Neural progenitor cell (in vitro differentiated cells): ENCODE results near the gene FRAT1.

Source experiments
- EZH2 ChIP-seq: fragments of 200-600 bp; sonication (generic); IDR thresholded peaks from 2 replicates; pipeline ENCODE4 v1.6.1; 2017; ENCODE audit warnings: antibody characterized with exemption, mild to moderate bottlenecking, moderate library complexity
- EZH2phosphoT487 ChIP-seq: fragments of 200-600 bp; sonication (generic); IDR thresholded peaks from 2 replicates; pipeline ENCODE4 v1.6.1; 2017; ENCODE audit warnings: antibody characterized with exemption
- TF ChIP-seq, protein P1 (sequence below): fragments of 200-600 bp; sonication (generic); IDR thresholded peaks from 2 replicates; pipeline ENCODE4 v1.5.1; 2017; ENCODE audit warnings: antibody characterized with exemption, mild to moderate bottlenecking

DNA sequence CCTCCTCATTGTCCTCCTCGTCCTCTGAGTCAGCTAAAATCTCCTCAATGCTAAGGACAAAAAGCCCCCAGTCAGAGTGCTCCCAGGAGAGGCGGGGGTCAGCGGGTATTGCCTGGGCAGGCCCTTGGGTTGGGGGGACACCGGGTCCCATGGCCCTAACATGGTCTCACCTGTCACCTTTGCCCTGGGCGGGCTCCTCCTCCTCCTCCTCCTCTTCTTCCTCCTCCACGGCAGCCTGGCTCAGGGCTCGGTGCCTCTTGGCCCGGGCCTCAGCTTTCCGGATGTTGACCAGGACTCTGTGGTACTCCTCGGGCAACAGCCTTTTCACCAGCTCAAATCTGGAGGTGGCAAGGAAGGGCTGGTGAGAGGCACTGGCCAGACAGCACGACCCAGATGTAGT lies 47.5 kb downstream of the FRAT1 start:
- TF ChIP-seq, protein P1, sequence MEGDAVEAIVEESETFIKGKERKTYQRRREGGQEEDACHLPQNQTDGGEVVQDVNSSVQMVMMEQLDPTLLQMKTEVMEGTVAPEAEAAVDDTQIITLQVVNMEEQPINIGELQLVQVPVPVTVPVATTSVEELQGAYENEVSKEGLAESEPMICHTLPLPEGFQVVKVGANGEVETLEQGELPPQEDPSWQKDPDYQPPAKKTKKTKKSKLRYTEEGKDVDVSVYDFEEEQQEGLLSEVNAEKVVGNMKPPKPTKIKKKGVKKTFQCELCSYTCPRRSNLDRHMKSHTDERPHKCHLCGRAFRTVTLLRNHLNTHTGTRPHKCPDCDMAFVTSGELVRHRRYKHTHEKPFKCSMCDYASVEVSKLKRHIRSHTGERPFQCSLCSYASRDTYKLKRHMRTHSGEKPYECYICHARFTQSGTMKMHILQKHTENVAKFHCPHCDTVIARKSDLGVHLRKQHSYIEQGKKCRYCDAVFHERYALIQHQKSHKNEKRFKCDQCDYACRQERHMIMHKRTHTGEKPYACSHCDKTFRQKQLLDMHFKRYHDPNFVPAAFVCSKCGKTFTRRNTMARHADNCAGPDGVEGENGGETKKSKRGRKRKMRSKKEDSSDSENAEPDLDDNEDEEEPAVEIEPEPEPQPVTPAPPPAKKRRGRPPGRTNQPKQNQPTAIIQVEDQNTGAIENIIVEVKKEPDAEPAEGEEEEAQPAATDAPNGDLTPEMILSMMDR = no peak
- TF ChIP-seq EZH2 (no peak), EZH2phosphoT487 (no peak)
